RWPE2 (cell line): ENCODE results near the gene DNAJC11.
"Not testable (repeated sequence)": the region's sequence is repeated elsewhere in the genome, so short reads cannot be mapped to it uniquely, and the experiment has no call there.

ENCODE experiments used
- ATAC-seq: fragments of 200-7000 bp; cut with Tn5 transposase; 3 replicates; pipeline ENCODE4 v1.9.1; 2021; ENCODE audit warnings: low read depth
- DNase-seq: peaks from one replicate; pipeline ENCODE4 v3.0.0-alpha.2; 2020; ENCODE audit warnings: low spot score
- H3K27ac ChIP-seq: fragments of 450-650 bp; 2 replicates; pipeline ENCODE4 v1.5.1; 2017; ENCODE audit warnings: mild to moderate bottlenecking; ENCODE audit not compliant: poor library complexity, severe bottlenecking
- H3K27me3 ChIP-seq: fragments of 250-450 bp; sonication (Bioruptor Pico); 2 replicates; pipeline ENCODE4 v1.5.1; 2021; ENCODE audit warnings: mild to moderate bottlenecking, moderate library complexity; ENCODE audit not compliant: insufficient read depth, poor library complexity, severe bottlenecking
- H3K36me3 ChIP-seq: fragments of 250-450 bp; sonication (Bioruptor Pico); 2 replicates; pipeline ENCODE4 v1.5.1; 2020; ENCODE audit warnings: low read depth, mild to moderate bottlenecking, moderate library complexity
- H3K4me1 ChIP-seq: fragments of 250-450 bp; sonication (Bioruptor Pico); 2 replicates; pipeline ENCODE4 v1.5.1; 2021; ENCODE audit warnings: mild to moderate bottlenecking, moderate library complexity; ENCODE audit not compliant: insufficient read depth, poor library complexity, severe bottlenecking
- H3K4me3 ChIP-seq: fragments of 250-450 bp; sonication (Bioruptor Pico); 2 replicates; pipeline ENCODE4 v1.5.1; 2021; ENCODE audit warnings: mild to moderate bottlenecking, moderate library complexity; ENCODE audit not compliant: severe bottlenecking
- H3K9me3 ChIP-seq: fragments of 250-450 bp; sonication (Bioruptor Pico); 2 replicates; pipeline ENCODE4 v1.5.1; 2021; ENCODE audit warnings: mild to moderate bottlenecking, moderate library complexity; ENCODE audit not compliant: severe bottlenecking
- TF ChIP-seq, protein P1 (sequence below): fragments of 450-650 bp; IDR thresholded peaks from one replicate; pipeline ENCODE4 v1.5.1; 2017; ENCODE audit warnings: mild to moderate bottlenecking, moderate library complexity; ENCODE audit not compliant: poor library complexity, severe bottlenecking

The DNAJC11 gene

DNA sequence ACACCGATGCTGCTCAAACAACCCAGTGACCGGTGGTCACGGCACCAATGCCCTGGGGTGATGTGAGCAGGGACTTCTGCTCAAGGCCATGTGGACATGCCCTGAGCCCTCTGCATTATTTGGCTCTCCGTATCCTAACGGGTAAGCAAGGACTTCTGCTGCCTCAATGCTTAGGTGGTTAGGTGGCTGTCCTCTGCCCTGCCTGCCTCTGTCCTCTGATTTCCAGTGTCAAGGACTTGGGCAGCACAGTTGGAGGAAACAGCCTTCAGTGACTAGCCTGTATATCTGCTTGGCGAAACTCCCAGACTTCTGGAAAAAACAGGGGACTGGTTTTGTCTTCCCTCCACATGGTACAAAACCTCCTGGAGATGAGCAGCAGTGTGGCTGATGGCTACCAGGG is 34.5 kb downstream of the DNAJC11 start:
- Histone ChIP-seq H3K9me3 (no peaks in the 10 kb centered on the region), H3K27ac (no peak overlapping the region), H3K27me3 (no peaks in the 10 kb centered on the region), H3K4me1 (no peaks in the 10 kb centered on the region), H3K36me3 (peaks cover 50% of the 10 kb centered on the region), H3K4me3 (no peak overlapping the region)
- TF ChIP-seq, protein P1, sequence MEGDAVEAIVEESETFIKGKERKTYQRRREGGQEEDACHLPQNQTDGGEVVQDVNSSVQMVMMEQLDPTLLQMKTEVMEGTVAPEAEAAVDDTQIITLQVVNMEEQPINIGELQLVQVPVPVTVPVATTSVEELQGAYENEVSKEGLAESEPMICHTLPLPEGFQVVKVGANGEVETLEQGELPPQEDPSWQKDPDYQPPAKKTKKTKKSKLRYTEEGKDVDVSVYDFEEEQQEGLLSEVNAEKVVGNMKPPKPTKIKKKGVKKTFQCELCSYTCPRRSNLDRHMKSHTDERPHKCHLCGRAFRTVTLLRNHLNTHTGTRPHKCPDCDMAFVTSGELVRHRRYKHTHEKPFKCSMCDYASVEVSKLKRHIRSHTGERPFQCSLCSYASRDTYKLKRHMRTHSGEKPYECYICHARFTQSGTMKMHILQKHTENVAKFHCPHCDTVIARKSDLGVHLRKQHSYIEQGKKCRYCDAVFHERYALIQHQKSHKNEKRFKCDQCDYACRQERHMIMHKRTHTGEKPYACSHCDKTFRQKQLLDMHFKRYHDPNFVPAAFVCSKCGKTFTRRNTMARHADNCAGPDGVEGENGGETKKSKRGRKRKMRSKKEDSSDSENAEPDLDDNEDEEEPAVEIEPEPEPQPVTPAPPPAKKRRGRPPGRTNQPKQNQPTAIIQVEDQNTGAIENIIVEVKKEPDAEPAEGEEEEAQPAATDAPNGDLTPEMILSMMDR, result no peak
- DNase-seq (no peak), ATAC-seq (no peak)

DNA sequence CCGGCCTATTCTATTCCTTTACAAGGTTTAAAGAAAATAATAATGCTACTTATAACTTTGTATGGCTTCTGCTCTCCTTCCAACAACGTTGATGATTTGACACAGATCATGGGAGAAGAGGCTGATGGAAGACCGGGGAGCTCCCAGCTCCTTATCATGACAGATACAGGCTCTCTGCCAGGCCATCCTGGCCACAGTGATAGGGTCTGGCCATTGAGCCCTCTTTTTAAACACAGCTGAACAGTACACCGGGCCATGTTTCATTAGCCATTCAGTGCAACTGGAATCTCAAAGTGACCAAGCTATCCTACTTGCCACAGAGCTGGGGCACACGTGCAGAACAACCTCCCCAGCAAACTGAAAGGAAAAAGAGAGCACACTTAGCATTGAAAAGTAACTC is 34.9 kb downstream of the DNAJC11 start:
- TF ChIP-seq, protein P1, result no peak
- DNase-seq (no peak), ATAC-seq (no peak)
- Histone ChIP-seq H3K4me3 (no peak overlapping the region), H3K36me3 (peaks cover 46% of the 10 kb centered on the region), H3K9me3 (no peaks in the 10 kb centered on the region), H3K4me1 (no peaks in the 10 kb centered on the region), H3K27ac (no peak overlapping the region), H3K27me3 (no peaks in the 10 kb centered on the region)

DNA sequence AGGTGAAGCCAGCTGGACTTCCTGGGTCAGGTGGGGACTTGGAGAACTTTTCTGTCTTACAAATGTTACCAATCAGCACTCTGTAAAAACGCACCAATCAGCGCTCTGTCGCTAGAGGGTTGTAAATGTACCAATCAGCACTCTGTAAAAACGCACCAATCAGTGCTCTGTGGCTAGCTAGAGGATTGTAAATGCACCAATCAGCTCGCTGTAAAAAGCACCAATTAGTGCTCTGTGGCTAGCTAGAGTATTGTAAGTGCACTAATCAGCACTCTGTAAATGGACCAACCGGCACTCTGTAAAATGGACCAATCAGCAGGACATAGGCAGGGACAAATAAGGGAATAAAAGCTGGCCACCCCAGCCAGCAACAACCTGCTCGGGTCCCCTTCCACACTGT is 39.1 kb downstream of the DNAJC11 start:
- not testable (repeated sequence) for ATAC-seq, H3K4me3 ChIP-seq, H3K27me3 ChIP-seq, DNase-seq, H3K27ac ChIP-seq, H3K4me1 ChIP-seq, H3K9me3 ChIP-seq
- peaks cover 30% of the 10 kb centered on the region for H3K36me3 ChIP-seq

DNA sequence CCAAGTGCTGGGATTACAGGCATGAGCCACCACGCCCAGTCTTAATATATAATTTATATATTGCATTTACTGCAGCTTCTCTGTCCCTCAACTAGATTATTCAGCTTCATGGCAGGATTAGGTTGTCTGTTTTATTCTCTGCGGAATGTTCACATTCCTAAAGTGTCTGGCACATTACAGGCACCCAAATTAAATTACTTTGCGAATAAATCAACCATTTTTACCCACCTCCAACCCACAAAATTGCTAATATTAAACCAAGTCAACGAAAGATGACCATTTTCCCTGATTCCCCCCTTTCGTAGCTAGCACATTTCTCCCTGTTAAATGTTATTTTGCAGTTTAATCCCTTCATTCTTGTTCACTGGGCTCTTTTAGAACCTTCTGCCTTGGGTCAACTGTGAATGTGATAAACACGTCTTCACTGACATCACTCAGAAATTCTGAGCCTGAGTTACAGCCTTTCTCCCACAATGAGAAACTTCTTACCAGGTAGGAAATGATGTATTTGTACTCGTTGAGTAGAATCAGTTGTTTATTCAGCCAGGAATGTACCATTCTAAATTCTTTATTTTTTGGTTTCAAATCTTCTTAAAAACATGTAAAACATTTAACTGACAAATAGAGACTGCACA is 41.1 kb downstream of the DNAJC11 start:
- Histone ChIP-seq H3K4me1 (no peaks in the 10 kb centered on the region), H3K27ac (no peak overlapping the region), H3K9me3 (no peaks in the 10 kb centered on the region), H3K4me3 (no peak overlapping the region), H3K36me3 (peaks cover 12% of the 10 kb centered on the region), H3K27me3 (no peaks in the 10 kb centered on the region)
- TF ChIP-seq, protein P1, result no peak
- no peak for DNase-seq
- no peak for ATAC-seq

DNA sequence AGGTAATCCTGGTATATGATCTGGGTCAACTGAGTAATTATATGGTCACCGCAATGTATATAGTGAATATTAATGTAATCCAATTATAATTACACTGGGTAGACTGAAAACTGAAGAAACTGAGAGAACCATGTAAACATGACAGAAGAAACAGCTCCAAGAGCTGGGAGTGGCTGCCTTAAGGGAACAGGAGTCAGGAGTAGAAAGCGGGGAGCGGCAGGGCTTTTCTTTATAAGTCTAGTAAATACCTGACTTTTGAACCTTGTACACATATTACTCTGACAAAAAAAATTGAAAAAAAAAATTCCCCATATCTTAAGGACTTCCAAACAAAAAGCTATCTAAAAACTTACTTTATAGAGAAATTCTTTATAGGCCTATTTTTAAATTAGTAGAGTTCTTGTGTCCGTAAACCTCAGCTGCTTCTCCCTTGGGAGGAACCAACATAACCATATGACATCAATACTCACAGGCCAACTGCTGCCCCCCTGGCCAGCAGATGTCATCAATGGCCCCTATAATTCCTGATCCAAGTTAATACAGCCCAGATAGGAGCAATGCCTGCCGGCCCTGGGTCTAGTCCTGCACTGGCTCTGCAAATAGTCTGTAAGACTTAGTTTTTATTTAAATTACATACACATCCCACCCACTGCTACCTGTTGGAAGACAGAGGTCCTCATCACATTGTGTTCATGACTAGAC is 43.1 kb downstream of the DNAJC11 start:
- H3K4me1 ChIP-seq, result no peaks in the 10 kb centered on the region
- no peak for ATAC-seq
- TF ChIP-seq, protein P1, result no peak
- H3K27me3 ChIP-seq, result no peaks in the 10 kb centered on the region
- DNase-seq, result no peak
- H3K36me3 ChIP-seq, result peaks cover 23% of the 10 kb centered on the region
- H3K4me3 ChIP-seq, result no peak overlapping the region
- H3K9me3 ChIP-seq, result no peaks in the 10 kb centered on the region
- H3K27ac ChIP-seq, result no peak overlapping the region
